ENCODE data around the gene SLAMF9.

GRCh38 chr1:159943278-159943640 is 10.8 kb downstream of the SLAMF9 start:
- TF ChIP-seq POLR2A (IDR thresholded peaks at IDR 0.05; ENCODE audit: low read length) (no peak), GATA1 (IDR thresholded peaks at IDR 0.05; ENCODE audit: low read depth, low read length) (no peak)
